GM19351 (cell line): ENCODE results near the gene ADAMTS15.

Experiments used
- ATAC-seq: cut with Tn5 transposase; IDR thresholded peaks from one replicate; pipeline ENCODE4 v1.9.1; 2021; ENCODE audit warnings: mild to moderate bottlenecking, moderate library complexity; ENCODE audit not compliant: unreplicated experiment

Gene ADAMTS15

GRCh38 chr11:130448416-130449309 is at the start of gene ADAMTS15:
ADAMTS15 (plus strand) TSS chr11:130448645; CDS start chr11:130448974, 329 bp downstream.
- ATAC-seq = peak; percentile 74

GRCh38 chr11:130399196-130399595 is 49.2 kb upstream of the ADAMTS15 start:
- ATAC-seq = no peak

- ATAC-seq = no peak
These were observed 47.5 kb upstream of the ADAMTS15 start for GRCh38 chr11:130400781-130401483.

GRCh38 chr11:130402570-130402969 is 45.9 kb upstream of the ADAMTS15 start:
- ATAC-seq = no peak

- no peak for ATAC-seq
These were observed 45.1 kb upstream of the ADAMTS15 start for GRCh38 chr11:130403271-130403804.

GRCh38 chr11:130403967-130404366 is 44.5 kb upstream of the ADAMTS15 start:
- no peak for ATAC-seq

- ATAC-seq = no peak
These were observed 43.7 kb upstream of the ADAMTS15 start for GRCh38 chr11:130404727-130405126.

- ATAC-seq = no peak
These were observed 43.0 kb upstream of the ADAMTS15 start for GRCh38 chr11:130405428-130405827.

- ATAC-seq = no peak
These were observed 40.5 kb upstream of the ADAMTS15 start for GRCh38 chr11:130407978-130408377.

- no peak for ATAC-seq
These were observed 40.0 kb upstream of the ADAMTS15 start for GRCh38 chr11:130408401-130408890.

- ATAC-seq = no peak
These were observed 39.5 kb upstream of the ADAMTS15 start for GRCh38 chr11:130408901-130409300.

GRCh38 chr11:130409594-130410388 is 38.7 kb upstream of the ADAMTS15 start:
- ATAC-seq = no peak

- no peak for ATAC-seq
These were observed 37.2 kb upstream of the ADAMTS15 start for GRCh38 chr11:130411223-130411622.

- ATAC-seq = no peak
These were observed 34.9 kb upstream of the ADAMTS15 start for GRCh38 chr11:130413405-130414106.

GRCh38 chr11:130414107-130415080 is 34.1 kb upstream of the ADAMTS15 start:
- no peak for ATAC-seq

GRCh38 chr11:130415731-130416529 is 32.5 kb upstream of the ADAMTS15 start:
- ATAC-seq = no peak

GRCh38 chr11:130416530-130416882 is 31.9 kb upstream of the ADAMTS15 start:
- no peak for ATAC-seq

GRCh38 chr11:130416906-130417305 is 31.5 kb upstream of the ADAMTS15 start:
- no peak for ATAC-seq
